Uterus (tissue), 2 donors: ENCODE results near the gene HSPA1A.

Experiments used
- POLR2A ChIP-seq, 2 donors: fragments of 450-650 bp; IDR thresholded peaks; one replicate each; pipeline ENCODE4 v1.6.1; 2016; ENCODE audit warnings: antibody characterized with exemption in 2 of 2, mild to moderate bottlenecking in 1 of 2, moderate library complexity in 1 of 2
- TF ChIP-seq, protein P1 (sequence below), 4 experiments: fragments of 200-600 bp in 2 of 4; fragments of 450-650 bp in 2 of 4; sonication (generic) in 2 of 4; IDR thresholded peaks; one replicate each; pipeline ENCODE4 v1.5.1; 2016 to 2019; ENCODE audit warnings: antibody characterized with exemption in 4 of 4, mild to moderate bottlenecking in 2 of 4, moderate library complexity in 1 of 4

DNA sequence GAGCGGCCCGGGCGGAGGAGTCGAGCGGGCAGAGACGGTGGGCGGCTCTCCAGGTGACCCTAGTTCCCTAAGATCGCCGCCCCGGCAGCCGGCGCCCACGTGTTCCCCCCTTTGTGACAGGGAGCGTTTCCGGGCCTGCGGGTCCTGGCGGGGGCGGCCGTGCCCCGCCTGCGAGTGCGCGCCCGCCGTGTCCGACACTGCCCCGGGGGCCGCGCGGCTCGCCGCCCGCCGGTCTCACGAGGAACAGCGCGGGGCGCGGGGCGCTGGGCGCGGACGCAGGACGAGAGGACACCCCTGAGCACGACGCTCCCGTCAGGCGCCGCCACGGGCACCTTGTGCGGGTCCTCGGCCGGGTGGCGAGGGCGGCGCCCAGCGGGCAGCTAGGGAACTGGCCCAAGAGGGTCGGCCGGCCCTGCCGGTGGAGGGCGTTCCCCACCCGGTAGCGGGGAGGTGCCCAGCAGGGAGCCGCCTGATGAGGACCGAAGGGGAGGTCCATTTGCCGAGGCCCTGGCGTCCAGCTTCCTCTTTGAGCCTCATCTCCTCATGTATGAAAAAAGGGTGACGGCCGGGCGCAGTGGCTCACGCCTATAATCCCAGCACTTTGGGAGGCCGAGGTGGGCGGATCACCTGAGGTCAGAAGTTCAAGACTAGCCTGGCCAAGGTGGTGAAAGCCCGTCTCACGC, 19.6 kb upstream of the HSPA1A start, which contains the start of gene VARS1:
- TF ChIP-seq, protein P1, sequence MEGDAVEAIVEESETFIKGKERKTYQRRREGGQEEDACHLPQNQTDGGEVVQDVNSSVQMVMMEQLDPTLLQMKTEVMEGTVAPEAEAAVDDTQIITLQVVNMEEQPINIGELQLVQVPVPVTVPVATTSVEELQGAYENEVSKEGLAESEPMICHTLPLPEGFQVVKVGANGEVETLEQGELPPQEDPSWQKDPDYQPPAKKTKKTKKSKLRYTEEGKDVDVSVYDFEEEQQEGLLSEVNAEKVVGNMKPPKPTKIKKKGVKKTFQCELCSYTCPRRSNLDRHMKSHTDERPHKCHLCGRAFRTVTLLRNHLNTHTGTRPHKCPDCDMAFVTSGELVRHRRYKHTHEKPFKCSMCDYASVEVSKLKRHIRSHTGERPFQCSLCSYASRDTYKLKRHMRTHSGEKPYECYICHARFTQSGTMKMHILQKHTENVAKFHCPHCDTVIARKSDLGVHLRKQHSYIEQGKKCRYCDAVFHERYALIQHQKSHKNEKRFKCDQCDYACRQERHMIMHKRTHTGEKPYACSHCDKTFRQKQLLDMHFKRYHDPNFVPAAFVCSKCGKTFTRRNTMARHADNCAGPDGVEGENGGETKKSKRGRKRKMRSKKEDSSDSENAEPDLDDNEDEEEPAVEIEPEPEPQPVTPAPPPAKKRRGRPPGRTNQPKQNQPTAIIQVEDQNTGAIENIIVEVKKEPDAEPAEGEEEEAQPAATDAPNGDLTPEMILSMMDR (IDR thresholded peaks at IDR 0.05), result peak; percentile 77 to 99 (median 89)
- TF ChIP-seq POLR2A (IDR thresholded peaks at IDR 0.05), result peak; percentile 55 to 72
